HL-60 (cell line): ENCODE results near the gene ALPK3.

Experiments
- GABPA ChIP-seq: IDR thresholded peaks from 2 replicates; pipeline ENCODE4 v1.6.1; 2012; ENCODE audit warnings: low read depth
- POLR2AphosphoS5 ChIP-seq: IDR thresholded peaks from 2 replicates; pipeline ENCODE4 v1.6.1; 2012; ENCODE audit warnings: low read depth
- SPI1 ChIP-seq: IDR thresholded peaks from 2 replicates; pipeline ENCODE4 v1.6.1; 2012; ENCODE audit warnings: low read depth, mild to moderate bottlenecking, borderline replicate concordance
- TF ChIP-seq, protein P1 (sequence below): IDR thresholded peaks from one replicate; pipeline ENCODE4 v1.5.1; 2011; ENCODE audit warnings: low read length, control low read depth, inconsistent platforms; ENCODE audit not compliant: insufficient read depth
- TF ChIP-seq, protein P2 (sequence below): IDR thresholded peaks from 2 replicates; pipeline ENCODE4 v1.6.1; 2012; ENCODE audit warnings: low read depth; ENCODE audit not compliant: insufficient replicate concordance

DNA sequence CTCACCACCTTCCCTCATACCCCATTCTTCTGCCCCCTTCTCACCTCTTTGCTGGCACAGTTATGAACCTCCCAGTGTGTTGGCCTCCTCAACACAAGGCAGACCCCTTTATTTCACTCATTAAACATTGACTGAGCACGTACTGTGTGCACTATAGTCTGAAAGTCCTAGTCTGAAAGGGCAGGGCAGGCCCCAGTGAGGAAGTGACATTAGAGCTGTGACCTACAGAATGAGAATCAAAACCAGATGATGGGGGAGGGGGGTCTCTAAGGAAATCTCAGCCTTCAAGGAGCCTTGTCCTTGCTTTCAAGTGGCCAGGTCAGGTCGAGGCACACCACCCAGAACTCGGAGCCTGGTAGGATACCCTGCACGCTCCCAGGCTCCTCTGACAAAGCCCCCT, 70.8 kb downstream of the ALPK3 start:
- TF ChIP-seq GABPA (no peak), SPI1 (no peak), POLR2AphosphoS5 (no peak)
- TF ChIP-seq, protein P1, sequence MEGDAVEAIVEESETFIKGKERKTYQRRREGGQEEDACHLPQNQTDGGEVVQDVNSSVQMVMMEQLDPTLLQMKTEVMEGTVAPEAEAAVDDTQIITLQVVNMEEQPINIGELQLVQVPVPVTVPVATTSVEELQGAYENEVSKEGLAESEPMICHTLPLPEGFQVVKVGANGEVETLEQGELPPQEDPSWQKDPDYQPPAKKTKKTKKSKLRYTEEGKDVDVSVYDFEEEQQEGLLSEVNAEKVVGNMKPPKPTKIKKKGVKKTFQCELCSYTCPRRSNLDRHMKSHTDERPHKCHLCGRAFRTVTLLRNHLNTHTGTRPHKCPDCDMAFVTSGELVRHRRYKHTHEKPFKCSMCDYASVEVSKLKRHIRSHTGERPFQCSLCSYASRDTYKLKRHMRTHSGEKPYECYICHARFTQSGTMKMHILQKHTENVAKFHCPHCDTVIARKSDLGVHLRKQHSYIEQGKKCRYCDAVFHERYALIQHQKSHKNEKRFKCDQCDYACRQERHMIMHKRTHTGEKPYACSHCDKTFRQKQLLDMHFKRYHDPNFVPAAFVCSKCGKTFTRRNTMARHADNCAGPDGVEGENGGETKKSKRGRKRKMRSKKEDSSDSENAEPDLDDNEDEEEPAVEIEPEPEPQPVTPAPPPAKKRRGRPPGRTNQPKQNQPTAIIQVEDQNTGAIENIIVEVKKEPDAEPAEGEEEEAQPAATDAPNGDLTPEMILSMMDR, result no peak
- TF ChIP-seq, protein P2, sequence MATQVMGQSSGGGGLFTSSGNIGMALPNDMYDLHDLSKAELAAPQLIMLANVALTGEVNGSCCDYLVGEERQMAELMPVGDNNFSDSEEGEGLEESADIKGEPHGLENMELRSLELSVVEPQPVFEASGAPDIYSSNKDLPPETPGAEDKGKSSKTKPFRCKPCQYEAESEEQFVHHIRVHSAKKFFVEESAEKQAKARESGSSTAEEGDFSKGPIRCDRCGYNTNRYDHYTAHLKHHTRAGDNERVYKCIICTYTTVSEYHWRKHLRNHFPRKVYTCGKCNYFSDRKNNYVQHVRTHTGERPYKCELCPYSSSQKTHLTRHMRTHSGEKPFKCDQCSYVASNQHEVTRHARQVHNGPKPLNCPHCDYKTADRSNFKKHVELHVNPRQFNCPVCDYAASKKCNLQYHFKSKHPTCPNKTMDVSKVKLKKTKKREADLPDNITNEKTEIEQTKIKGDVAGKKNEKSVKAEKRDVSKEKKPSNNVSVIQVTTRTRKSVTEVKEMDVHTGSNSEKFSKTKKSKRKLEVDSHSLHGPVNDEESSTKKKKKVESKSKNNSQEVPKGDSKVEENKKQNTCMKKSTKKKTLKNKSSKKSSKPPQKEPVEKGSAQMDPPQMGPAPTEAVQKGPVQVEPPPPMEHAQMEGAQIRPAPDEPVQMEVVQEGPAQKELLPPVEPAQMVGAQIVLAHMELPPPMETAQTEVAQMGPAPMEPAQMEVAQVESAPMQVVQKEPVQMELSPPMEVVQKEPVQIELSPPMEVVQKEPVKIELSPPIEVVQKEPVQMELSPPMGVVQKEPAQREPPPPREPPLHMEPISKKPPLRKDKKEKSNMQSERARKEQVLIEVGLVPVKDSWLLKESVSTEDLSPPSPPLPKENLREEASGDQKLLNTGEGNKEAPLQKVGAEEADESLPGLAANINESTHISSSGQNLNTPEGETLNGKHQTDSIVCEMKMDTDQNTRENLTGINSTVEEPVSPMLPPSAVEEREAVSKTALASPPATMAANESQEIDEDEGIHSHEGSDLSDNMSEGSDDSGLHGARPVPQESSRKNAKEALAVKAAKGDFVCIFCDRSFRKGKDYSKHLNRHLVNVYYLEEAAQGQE, result no peak
